ENCODE data around the gene CYP4F2. TPM values are rescaled to one million over a fixed set of nuclear protein-coding genes. Genes with fewer than 3 reads are reported as not detected.
"Not testable (repeated sequence)": the region's sequence is repeated elsewhere in the genome, so short reads cannot be mapped to it uniquely, and the experiment has no call there.

CYP4F2 gene
- total and polyA plus RNA-seq, 2 experiments from 2014 or later, result not detected

DNA sequence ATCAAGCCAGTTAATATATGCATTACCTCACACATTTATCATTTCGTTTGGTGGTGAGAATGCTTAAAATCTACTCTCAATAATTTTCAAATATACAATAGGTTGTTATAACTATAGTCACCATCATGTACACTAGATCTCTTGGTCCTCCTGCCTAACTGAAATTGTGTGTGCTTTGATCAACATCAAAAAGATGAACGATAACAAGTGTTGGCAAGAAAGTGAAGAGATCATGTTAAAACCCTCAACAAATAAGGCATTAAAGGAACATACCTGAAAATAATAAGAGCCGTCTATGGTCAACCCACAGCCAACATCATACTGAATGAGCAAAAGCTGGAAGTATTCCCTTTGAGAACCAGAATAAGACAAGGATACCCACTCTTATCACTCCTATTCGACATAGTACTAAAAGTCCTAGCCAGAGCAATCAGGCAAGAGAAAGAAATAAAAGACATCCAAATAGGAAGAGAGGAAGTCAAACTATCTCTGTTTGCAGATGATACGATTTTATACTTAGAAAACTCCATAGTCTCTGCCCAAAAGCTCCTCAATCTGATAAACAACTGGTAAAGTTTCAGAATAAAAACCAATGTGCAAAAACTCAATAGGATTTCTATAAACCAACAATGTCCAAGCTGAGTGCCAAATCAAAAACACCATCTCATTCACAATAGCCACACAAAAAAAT, 54.5 kb downstream of the CYP4F2 start:
- Histone ChIP-seq H3K27me3 (no peaks in the 10 kb centered on the region), H3K27ac (no peak overlapping the region), H2AFZ (no peak overlapping the region), H3K4me1 (ENCODE audit: insufficient read depth) (no peaks in the 10 kb centered on the region), H3K9me2 (replicated peaks; ENCODE audit: insufficient read depth) (no peaks in the 10 kb centered on the region), H3K9me3 (ENCODE audit: low read depth) (no peaks in the 10 kb centered on the region), H3K4me3 (no peak overlapping the region), H4K20me1 (ENCODE audit: insufficient read depth, poor library complexity, severe bottlenecking) (no peaks in the 10 kb centered on the region), H3K79me2 (no peaks in the 10 kb centered on the region), H3K4me2 (no peak overlapping the region), H3K36me3 (replicated peaks; ENCODE audit: insufficient read depth, low read depth) (no peaks in the 10 kb centered on the region)
- TF ChIP-seq, protein P1, sequence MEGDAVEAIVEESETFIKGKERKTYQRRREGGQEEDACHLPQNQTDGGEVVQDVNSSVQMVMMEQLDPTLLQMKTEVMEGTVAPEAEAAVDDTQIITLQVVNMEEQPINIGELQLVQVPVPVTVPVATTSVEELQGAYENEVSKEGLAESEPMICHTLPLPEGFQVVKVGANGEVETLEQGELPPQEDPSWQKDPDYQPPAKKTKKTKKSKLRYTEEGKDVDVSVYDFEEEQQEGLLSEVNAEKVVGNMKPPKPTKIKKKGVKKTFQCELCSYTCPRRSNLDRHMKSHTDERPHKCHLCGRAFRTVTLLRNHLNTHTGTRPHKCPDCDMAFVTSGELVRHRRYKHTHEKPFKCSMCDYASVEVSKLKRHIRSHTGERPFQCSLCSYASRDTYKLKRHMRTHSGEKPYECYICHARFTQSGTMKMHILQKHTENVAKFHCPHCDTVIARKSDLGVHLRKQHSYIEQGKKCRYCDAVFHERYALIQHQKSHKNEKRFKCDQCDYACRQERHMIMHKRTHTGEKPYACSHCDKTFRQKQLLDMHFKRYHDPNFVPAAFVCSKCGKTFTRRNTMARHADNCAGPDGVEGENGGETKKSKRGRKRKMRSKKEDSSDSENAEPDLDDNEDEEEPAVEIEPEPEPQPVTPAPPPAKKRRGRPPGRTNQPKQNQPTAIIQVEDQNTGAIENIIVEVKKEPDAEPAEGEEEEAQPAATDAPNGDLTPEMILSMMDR (IDR thresholded peaks at IDR 0.05; ENCODE audit: poor library complexity), result no peak
- TF ChIP-seq EZH2 (IDR thresholded peaks at IDR 0.05; ENCODE audit: borderline replicate concordance) (no peak), EZH2phosphoT487 (IDR thresholded peaks at IDR 0.05; ENCODE audit: low read depth, severe bottlenecking, unreplicated experiment) (no peak)
- no peak for DNase-seq (ENCODE audit: low spot score)
- WGBS (ENCODE audit: low lambda C conversion rate, missing lambda C conversion rate), result 46% methylated on average over 5 of the region's 5 CpGs

DNA sequence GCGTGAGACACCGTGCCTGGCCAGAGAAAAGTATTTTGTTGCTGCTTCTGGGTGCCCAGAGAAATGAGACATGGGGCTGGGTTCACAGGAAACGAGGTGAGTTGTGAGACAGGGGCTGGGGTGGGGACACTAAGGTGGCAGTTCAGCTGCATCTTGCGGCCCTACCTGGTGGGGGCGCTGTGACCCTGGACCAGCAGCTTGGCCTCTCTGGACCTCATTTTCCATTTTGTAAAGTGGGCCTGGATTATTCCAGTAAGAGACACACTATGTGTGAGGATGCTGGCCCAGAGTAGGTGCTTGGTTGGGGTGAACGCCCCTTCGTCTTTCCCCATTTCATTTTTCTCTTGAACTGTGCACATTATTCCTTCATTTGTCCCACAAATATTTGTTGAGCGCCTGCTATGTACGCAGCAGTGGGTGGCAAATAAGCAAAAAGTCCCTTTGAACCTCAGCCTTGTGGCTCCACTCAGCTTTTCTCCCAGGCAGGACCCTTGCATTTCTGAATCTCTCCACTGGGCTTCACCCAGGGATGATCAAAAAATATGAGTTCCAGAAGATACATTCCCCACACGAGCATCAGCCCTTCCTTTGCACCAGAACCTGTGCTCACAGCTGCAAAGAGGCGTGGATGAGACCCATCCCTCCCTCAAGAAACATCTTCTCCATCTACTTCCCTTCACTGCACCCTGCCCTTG, 55.9 kb downstream of the CYP4F2 start:
- DNase-seq (ENCODE audit: low spot score), result no peak
- no peaks in the 10 kb centered on the region for H3K36me3 ChIP-seq (replicated peaks; ENCODE audit: insufficient read depth, low read depth)
- H2AFZ ChIP-seq, result no peak overlapping the region
- no peaks in the 10 kb centered on the region for H4K20me1 ChIP-seq (ENCODE audit: insufficient read depth, poor library complexity, severe bottlenecking)
- TF ChIP-seq, protein P1 (IDR thresholded peaks at IDR 0.05; ENCODE audit: poor library complexity), result no peak
- no peak for TF ChIP-seq EZH2phosphoT487 (IDR thresholded peaks at IDR 0.05; ENCODE audit: low read depth, severe bottlenecking, unreplicated experiment)
- TF ChIP-seq EZH2 (IDR thresholded peaks at IDR 0.05; ENCODE audit: borderline replicate concordance), result no peak
- H3K4me3 ChIP-seq, result no peak overlapping the region
- H3K4me1 ChIP-seq (ENCODE audit: insufficient read depth), result no peaks in the 10 kb centered on the region
- H3K79me2 ChIP-seq, result no peaks in the 10 kb centered on the region
- H3K27ac ChIP-seq, result no peak overlapping the region
- H3K9me3 ChIP-seq (ENCODE audit: low read depth), result no peaks in the 10 kb centered on the region
- no peaks in the 10 kb centered on the region for H3K27me3 ChIP-seq
- WGBS (ENCODE audit: low lambda C conversion rate, missing lambda C conversion rate), result 60% methylated on average over 11 of the region's 11 CpGs
- no peaks in the 10 kb centered on the region for H3K9me2 ChIP-seq (replicated peaks; ENCODE audit: insufficient read depth)
- no peak overlapping the region for H3K4me2 ChIP-seq

- Histone ChIP-seq H3K27ac (no peak overlapping the region), H3K27me3 (no peaks in the 10 kb centered on the region), H3K4me3 (no peak overlapping the region), H3K79me2 (no peaks in the 10 kb centered on the region), H3K4me2 (no peak overlapping the region), H3K9me3 (ENCODE audit: low read depth) (no peaks in the 10 kb centered on the region), H4K20me1 (ENCODE audit: insufficient read depth, poor library complexity, severe bottlenecking) (no peaks in the 10 kb centered on the region), H3K9me2 (replicated peaks; ENCODE audit: insufficient read depth) (no peaks in the 10 kb centered on the region), H2AFZ (no peak overlapping the region), H3K4me1 (ENCODE audit: insufficient read depth) (no peaks in the 10 kb centered on the region), H3K36me3 (replicated peaks; ENCODE audit: insufficient read depth, low read depth) (no peaks in the 10 kb centered on the region)
- WGBS (ENCODE audit: low lambda C conversion rate, missing lambda C conversion rate), result 26% methylated on average over 2 of the region's 2 CpGs
- no peak for TF ChIP-seq EZH2 (IDR thresholded peaks at IDR 0.05; ENCODE audit: borderline replicate concordance)
- TF ChIP-seq, protein P1 (IDR thresholded peaks at IDR 0.05; ENCODE audit: poor library complexity), result no peak
- no peak for DNase-seq (ENCODE audit: low spot score)
Measured at GRCh38 chr19:15840833-15841232, 57.0 kb downstream of the CYP4F2 start.

GRCh38 chr19:15839888-15840287, 58.0 kb downstream of the CYP4F2 start:
- H3K36me3 ChIP-seq (replicated peaks; ENCODE audit: insufficient read depth, low read depth); H3K79me2 ChIP-seq; H4K20me1 ChIP-seq (ENCODE audit: insufficient read depth, poor library complexity, severe bottlenecking); H3K27me3 ChIP-seq; H3K4me1 ChIP-seq (ENCODE audit: insufficient read depth); H3K4me3 ChIP-seq; H3K4me2 ChIP-seq; H3K9me2 ChIP-seq (replicated peaks; ENCODE audit: insufficient read depth); H3K9me3 ChIP-seq (ENCODE audit: low read depth); DNase-seq (ENCODE audit: low spot score); H3K27ac ChIP-seq; H2AFZ ChIP-seq: not testable (repeated sequence)
- 31% methylated on average over 4 of the region's 4 CpGs for WGBS (ENCODE audit: low lambda C conversion rate, missing lambda C conversion rate)
